Ovary (tissue), 9 donors: ENCODE results near the gene CGN. TPM values are rescaled to one million over a fixed set of nuclear protein-coding genes. Genes with fewer than 3 reads are reported as not detected.

Experiments
- DNase-seq, 5 donors: peaks; one replicate each; pipeline ENCODE4 v3.0.0-alpha.2; 2019 to 2020
- H3K27ac ChIP-seq, 2 donors: fragments of 200-600 bp; one replicate each; pipeline versions ENCODE4 v1.5.1 to v1.8.0; 2019 to 2022
- H3K27me3 ChIP-seq: fragments of 200-600 bp; one replicate; pipeline ENCODE4 v1.8.0; 2022
- H3K36me3 ChIP-seq: fragments of 200-600 bp; sonication (generic); one replicate; pipeline ENCODE4 v1.5.1; 2019
- H3K4me1 ChIP-seq: one replicate; pipeline ENCODE4 v1.8.1; 2013; ENCODE audit warnings: mild to moderate bottlenecking, moderate library complexity; ENCODE audit not compliant: insufficient read depth
- H3K4me3 ChIP-seq: fragments of 200-600 bp; sonication (generic); one replicate; pipeline ENCODE4 v1.5.1; 2017
- H3K9me3 ChIP-seq, 2 donors: fragments of 200-600 bp in 1 of 2; sonication (generic) in 1 of 2; one replicate each; pipeline versions ENCODE4 v1.5.1 to v1.8.1; 2013 to 2019; ENCODE audit warnings: mild to moderate bottlenecking in 1 of 2, moderate library complexity in 1 of 2
- EP300 ChIP-seq: sonication (generic); formaldehyde crosslinking; IDR thresholded peaks from one replicate; pipeline ENCODE4 v1.6.1; 2017; ENCODE audit warnings: antibody characterized with exemption
- POLR2A ChIP-seq: fragments of 450-650 bp; IDR thresholded peaks from one replicate; pipeline ENCODE4 v1.6.1; 2017; ENCODE audit warnings: antibody characterized with exemption, mild to moderate bottlenecking, moderate library complexity
- WGBS, 3 donors: extraction: QIAGEN DNeasy Blood & Tissue Kit in 1 of 3; methylation state at CpG; one replicate each; pipeline versions ENCODE4 v1.1.5 to v1.1.7; 2013 to 2017; 5-methylcytosine and 5-hydroxymethylcytosine counted together
- intact Hi-C, 4 donors: fragments of 100-400 bp; cut with DNase I; formaldehyde crosslinking; loops; one replicate each; pipeline versions ENCODE4 v1.11.0 to v1.15.1; 2022 to 2023
- microRNA counts: library from miRNA; unstranded; fragments of <30 nt; microRNA quantifications from one replicate; lab custom pipeline; 2016
- microRNA-seq, 3 donors: library from miRNA; unstranded; fragments of <30 nt; microRNA quantifications; one replicate each; pipeline versions ENCODE4 to v1.2.0, GENCODE V29; 2019 to 2020
- polyA plus RNA-seq, 2 donors: library from polyadenylated mRNA; stranded (reverse); fragments of 200-250 nt in 1 of 2; fragments of 350-450 nt in 1 of 2; fragmentation: Illumina TruSeq in 1 of 2; extraction: RNeasy Lipid Tissue Mini Kit (QIAGEN cat#74804) in 1 of 2; gene quantifications; one replicate each; pipeline ENCODE4 v1.2.3, GENCODE V29; 2013 to 2014
- small RNA-seq: library from RNA; depleted of rRNA; stranded (forward); fragments of <200 nt; gene quantifications from one replicate; pipeline ENCODE3, GENCODE V24; 2016
- total RNA-seq, 7 donors: library from RNA; depleted of rRNA in 2 of 7; stranded (reverse); fragments of >200 nt in 2 of 7; fragmentation: NEBNext Ultra II Directional in 3 of 7; extraction: Animal tissue kit (Norgen Biotek cat#: 25700) in 3 of 7; gene quantifications; one replicate each; pipeline versions ENCODE4 v1.1.0 to v1.2.4, GENCODE V29; 2016 to 2023
- TF ChIP-seq, protein P1 (sequence below), 3 donors: fragments of 450-650 bp in 2 of 3; fragments of 200-600 bp in 1 of 3; IDR thresholded peaks; one replicate each; pipeline versions ENCODE4 v1.5.1 to v1.8.0; 2016 to 2022; ENCODE audit warnings: antibody characterized with exemption in 3 of 3, mild to moderate bottlenecking in 1 of 3
- donor health status: DM: no; HTN: no; CAD: no; lungs with moderate emphysema.
- donor health status: DM: no; HTN: no; CAD: no.
- donor health status: Bipolar disorder and iron deficiency.
- donor health status: DM: yes; HTN: yes; CAD: no.
- donor health status: DM: no; HTN: no; CAD: no.
- donor health status: DM: yes; HTN: yes; CAD: no.

Gene CGN
- total and polyA plus RNA-seq, 9 donors = 1.0 to 26.8 (median 4.3) TPM

DNA sequence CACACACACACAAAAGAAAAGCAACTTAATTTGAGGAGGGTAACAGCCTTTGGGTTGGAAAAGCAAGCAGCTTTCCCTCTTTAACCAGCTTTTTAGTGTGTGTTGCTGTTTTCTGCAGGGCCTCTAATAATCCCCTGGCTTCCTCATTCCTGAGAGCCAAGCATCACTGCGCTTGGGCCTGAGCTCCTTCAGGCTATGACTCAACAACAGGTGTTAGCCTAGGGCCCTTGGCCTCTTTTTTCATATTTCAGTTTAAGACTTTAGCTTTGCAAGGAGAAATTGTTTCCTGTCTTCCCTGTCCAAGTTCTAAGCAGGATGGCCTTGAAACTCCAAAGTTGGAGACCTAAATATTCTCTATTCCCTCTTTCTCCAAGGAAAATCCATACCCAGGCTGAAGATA, 74.4 kb downstream of the CGN start:
- no peak for TF ChIP-seq POLR2A
- TF ChIP-seq EP300 = no peak
- TF ChIP-seq, protein P1, sequence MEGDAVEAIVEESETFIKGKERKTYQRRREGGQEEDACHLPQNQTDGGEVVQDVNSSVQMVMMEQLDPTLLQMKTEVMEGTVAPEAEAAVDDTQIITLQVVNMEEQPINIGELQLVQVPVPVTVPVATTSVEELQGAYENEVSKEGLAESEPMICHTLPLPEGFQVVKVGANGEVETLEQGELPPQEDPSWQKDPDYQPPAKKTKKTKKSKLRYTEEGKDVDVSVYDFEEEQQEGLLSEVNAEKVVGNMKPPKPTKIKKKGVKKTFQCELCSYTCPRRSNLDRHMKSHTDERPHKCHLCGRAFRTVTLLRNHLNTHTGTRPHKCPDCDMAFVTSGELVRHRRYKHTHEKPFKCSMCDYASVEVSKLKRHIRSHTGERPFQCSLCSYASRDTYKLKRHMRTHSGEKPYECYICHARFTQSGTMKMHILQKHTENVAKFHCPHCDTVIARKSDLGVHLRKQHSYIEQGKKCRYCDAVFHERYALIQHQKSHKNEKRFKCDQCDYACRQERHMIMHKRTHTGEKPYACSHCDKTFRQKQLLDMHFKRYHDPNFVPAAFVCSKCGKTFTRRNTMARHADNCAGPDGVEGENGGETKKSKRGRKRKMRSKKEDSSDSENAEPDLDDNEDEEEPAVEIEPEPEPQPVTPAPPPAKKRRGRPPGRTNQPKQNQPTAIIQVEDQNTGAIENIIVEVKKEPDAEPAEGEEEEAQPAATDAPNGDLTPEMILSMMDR (IDR thresholded peaks at IDR 0.05) = no peak
- no peaks in the 10 kb centered on the region for H3K36me3 ChIP-seq
- peak overlapping the region in 1 of 2 donors; percentile 4 for H3K27ac ChIP-seq
- DNase-seq = peak in 2 of 5 donors; percentile 30 to 34
- no peaks in the 10 kb centered on the region for H3K9me3 ChIP-seq
- peaks cover 1% of the 10 kb centered on the region for H3K4me1 ChIP-seq
- no peak overlapping the region for H3K4me3 ChIP-seq
- 2 to 8% (median 7%) methylated on average over 1 of the region's 1 CpG for WGBS, 3 donors
- H3K27me3 ChIP-seq = no peaks in the 10 kb centered on the region
- intact Hi-C loops = no loop called here

MicroRNA genes within 50 kb of the gene (microRNA counts, 767-probe panel; counts per million panel counts)
- microRNA hsa-miR-554 (lab: Ali Mortazavi, UCI) = 530 counts per million, percentile 78 among the panel's probes with 10 or more counts

Small RNA genes within 50 kb of the gene (microRNA-seq; reads per million reads assigned to microRNA genes)
- gene MIR554 = 0 reads per million in 3 donors

Small RNA genes within 50 kb of the gene (small RNA-seq; reads per million reads assigned to genes)
- gene MIR554 (not detected), gene RF00405 (not detected)

Other genes with a start within 250 kb of the CGN start
- 10 to 100 TPM; 20.6 to 37.2 (median 27.6) TPM for gene ZNF687, start 229.1 kb upstream of the CGN start, total RNA-seq
- 10 to 100 TPM in 1 of 2 donors, 1 to 10 TPM in 1; 6.4 to 16.3 TPM for gene ZNF687, start 229.1 kb upstream of the CGN start, polyA plus RNA-seq
- 10 to 100 TPM; 39.8 to 88.9 (median 63.8) TPM for gene PI4KB, start 184.0 kb upstream of the CGN start, total RNA-seq
- gene PI4KB, start 184.0 kb upstream of the CGN start, polyA plus RNA-seq = 10 to 100 TPM; 40.4 to 65.1 TPM
- gene RFX5, start 164.1 kb upstream of the CGN start, total RNA-seq = 10 to 100 TPM; 11.8 to 27.9 (median 22.6) TPM
- gene RFX5, start 164.1 kb upstream of the CGN start, polyA plus RNA-seq = 10 to 100 TPM; 12.1 to 38.7 TPM
- gene SELENBP1, start 138.7 kb upstream of the CGN start, total RNA-seq = 100 to 1,000 TPM in 1 of 7 donors, 10 to 100 TPM in 6; 29.6 to 117 (median 87.3) TPM
- 10 to 100 TPM; 49.2 to 65.7 TPM for gene SELENBP1, start 138.7 kb upstream of the CGN start, polyA plus RNA-seq
- 100 to 1,000 TPM; 190 to 219 (median 206) TPM for gene PSMB4, start 111.8 kb upstream of the CGN start, total RNA-seq
- 100 to 1,000 TPM; 221 to 274 TPM for gene PSMB4, start 111.8 kb upstream of the CGN start, polyA plus RNA-seq
- gene POGZ, start 51.9 kb upstream of the CGN start, total RNA-seq = 100 to 1,000 TPM in 5 of 7 donors, 10 to 100 TPM in 2; 54.8 to 151 (median 104) TPM
- 100 to 1,000 TPM in 1 of 2 donors, 10 to 100 TPM in 1; 34.6 to 110 TPM for gene POGZ, start 51.9 kb upstream of the CGN start, polyA plus RNA-seq
- 10 to 100 TPM in 1 of 7 donors, 1 to 10 TPM in 6; 5.0 to 10.1 (median 7.3) TPM for gene TUFT1, start 28.9 kb downstream of the CGN start, total RNA-seq
- gene TUFT1, start 28.9 kb downstream of the CGN start, polyA plus RNA-seq = 10 to 100 TPM in 1 of 2 donors, 1 to 10 TPM in 1; 6.6 to 10.2 TPM
- gene SNX27, start 100.7 kb downstream of the CGN start, total RNA-seq = 10 to 100 TPM; 20.5 to 42.7 (median 35.9) TPM
- 10 to 100 TPM in 1 of 2 donors, 1 to 10 TPM in 1; 9.5 to 18.4 TPM for gene SNX27, start 100.7 kb downstream of the CGN start, polyA plus RNA-seq
- gene CELF3, start 205.4 kb downstream of the CGN start, total RNA-seq = under 1 TPM in 1 of 7 donors, not detected in 6; 0.57 TPM
- not detected for gene CELF3, start 205.4 kb downstream of the CGN start, polyA plus RNA-seq
- 10 to 100 TPM in 1 of 7 donors, under 1 TPM in 3, not detected in 3; 0.51 to 34.9 (median 0.61) TPM for gene RIIAD1, start 210.1 kb downstream of the CGN start, total RNA-seq
- not detected for gene RIIAD1, start 210.1 kb downstream of the CGN start, polyA plus RNA-seq